HEK293 (cell line): ENCODE results near the gene AQR.

Source experiments
- BCL11B ChIP-seq: fragments of 450-650 bp; formaldehyde crosslinking; IDR thresholded peaks from 2 replicates; pipeline ENCODE4 v1.5.1; 2016; ENCODE audit warnings: low read depth, missing biosample characterization, missing genetic modification characterization
- GLI4 ChIP-seq: fragments of 450-650 bp; formaldehyde crosslinking; IDR thresholded peaks from 2 replicates; pipeline ENCODE4 v1.5.1; 2016; ENCODE audit warnings: missing biosample characterization, missing genetic modification characterization
- KLF10 ChIP-seq: fragments of 450-650 bp; IDR thresholded peaks from 2 replicates; pipeline ENCODE4 v1.5.1; 2018; ENCODE audit warnings: missing biosample characterization, mild to moderate bottlenecking, missing genetic modification characterization
- KLF17 ChIP-seq: fragments of 450-650 bp; formaldehyde crosslinking; IDR thresholded peaks from 2 replicates; pipeline ENCODE4 v1.5.1; 2016; ENCODE audit warnings: missing biosample characterization, missing genetic modification characterization
- SP3 ChIP-seq: fragments of 450-650 bp; formaldehyde crosslinking; IDR thresholded peaks from 2 replicates; pipeline ENCODE4 v1.5.1; 2016; ENCODE audit warnings: missing biosample characterization, missing genetic modification characterization
- ZBTB11 ChIP-seq: fragments of 450-650 bp; formaldehyde crosslinking; conservative IDR thresholded peaks from 2 replicates; pipeline ENCODE4 v1.5.1; 2016; ENCODE audit warnings: low read depth, missing biosample characterization, missing genetic modification characterization
- ZBTB20 ChIP-seq: fragments of 450-650 bp; formaldehyde crosslinking; IDR thresholded peaks from 2 replicates; pipeline ENCODE4 v1.5.1; 2016; ENCODE audit warnings: missing biosample characterization, missing genetic modification characterization
- ZBTB8A ChIP-seq: fragments of 450-650 bp; formaldehyde crosslinking; IDR thresholded peaks from 2 replicates; pipeline ENCODE4 v1.5.1; 2016; ENCODE audit warnings: missing biosample characterization, missing genetic modification characterization
- ZFP69B ChIP-seq: fragments of 450-650 bp; formaldehyde crosslinking; IDR thresholded peaks from 2 replicates; pipeline ENCODE4 v1.5.1; 2016; ENCODE audit warnings: missing biosample characterization, missing genetic modification characterization
- ZNF146 ChIP-seq: fragments of 450-650 bp; formaldehyde crosslinking; IDR thresholded peaks from 2 replicates; pipeline ENCODE4 v1.5.1; 2016; ENCODE audit warnings: missing biosample characterization, missing genetic modification characterization
- ZNF26 ChIP-seq: fragments of 450-650 bp; formaldehyde crosslinking; IDR thresholded peaks from 2 replicates; pipeline ENCODE4 v1.5.1; 2016; ENCODE audit warnings: missing biosample characterization, missing genetic modification characterization
- ZNF626 ChIP-seq: fragments of 450-650 bp; sonication (Bioruptor Pico); formaldehyde crosslinking; IDR thresholded peaks from 2 replicates; pipeline ENCODE4 v1.5.1; 2018; ENCODE audit warnings: missing biosample characterization, missing genetic modification characterization, inconsistent platforms
- ZNF639 ChIP-seq: fragments of 450-650 bp; formaldehyde crosslinking; IDR thresholded peaks from 2 replicates; pipeline ENCODE4 v1.5.1; 2016; ENCODE audit warnings: missing biosample characterization, missing genetic modification characterization
- ZNF692 ChIP-seq: fragments of 450-650 bp; formaldehyde crosslinking; IDR thresholded peaks from 2 replicates; pipeline ENCODE4 v1.5.1; 2016; ENCODE audit warnings: missing biosample characterization, missing genetic modification characterization
- ZNF768 ChIP-seq: fragments of 450-650 bp; formaldehyde crosslinking; IDR thresholded peaks from 2 replicates; pipeline ENCODE4 v1.5.1; 2018; ENCODE audit warnings: missing biosample characterization, mild to moderate bottlenecking, missing genetic modification characterization
- ZSCAN18 ChIP-seq: fragments of 450-650 bp; formaldehyde crosslinking; IDR thresholded peaks from 2 replicates; pipeline ENCODE4 v1.5.1; 2016; ENCODE audit warnings: missing biosample characterization, missing genetic modification characterization

Gene AQR

GRCh38 chr15:34988027-34988902 lies 18.7 kb upstream of the AQR start, which contains the start of gene ZNF770 (continued):
- peak; percentile 81 for TF ChIP-seq KLF10 (tag by site-specific recombination)
- TF ChIP-seq ZNF692 (tag by site-specific recombination): peak; percentile 74
- peak; percentile 78; the same call in 1 of the 2 replicates for TF ChIP-seq KLF17 (tag by site-specific recombination)
- peak; percentile 69 for TF ChIP-seq ZBTB8A (tag by site-specific recombination)
- TF ChIP-seq ZNF626: peak; percentile 83; the same call in 1 of the 2 replicates
- TF ChIP-seq SP3 (tag by site-specific recombination): 0 out of 2 replicates have a peak, but pooled peaks have one; percentile 34
- TF ChIP-seq ZNF146: 0 out of 2 replicates have a peak, but pooled peaks have one; percentile 40
- peak; percentile 86 for TF ChIP-seq ZBTB20
- TF ChIP-seq ZSCAN18: 0 out of 2 replicates have a peak, but pooled peaks have one; percentile 37
- no peak for TF ChIP-seq BCL11B (tag by site-specific recombination)
- peak; percentile 40; the same call in 1 of the 2 replicates for TF ChIP-seq GLI4 (tag by site-specific recombination)
- peak; percentile 55; the same call in 1 of the 2 replicates for TF ChIP-seq ZFP69B (tag by site-specific recombination)
- TF ChIP-seq ZBTB11: peak; percentile 99
- TF ChIP-seq ZNF26 (tag by site-specific recombination): no peak
- TF ChIP-seq ZNF639 (tag by site-specific recombination): peak; percentile 43; the same call in 1 of the 2 replicates
- 0 out of 2 replicates have a peak, but pooled peaks have one; percentile 19 for TF ChIP-seq ZNF768
- TF ChIP-seq, all 188 proteins: peak for 56
